Smooth muscle cell (in vitro differentiated cells): Measurements from ENCODE around the gene GPR3. TPM values are rescaled to one million over a fixed set of nuclear protein-coding genes. Genes with fewer than 3 reads are reported as not detected.

ENCODE experiments used
- DNase-seq: peaks from one replicate; lab custom pipeline; 2025; ENCODE audit not compliant: unreplicated experiment; lab: John Stamatoyannopoulos, UW
- H2AFZ ChIP-seq: fragments of 200-600 bp; sonication (generic); 2 replicates; pipeline ENCODE4 v1.6.0; 2016; ENCODE audit warnings: antibody characterized with exemption, low read depth, mild to moderate bottlenecking
- H3F3A ChIP-seq: fragments of 200-600 bp; sonication (generic); 2 replicates; pipeline ENCODE4 v1.6.0; 2017; ENCODE audit warnings: antibody characterized with exemption, low read depth
- H3K27ac ChIP-seq: fragments of 200-600 bp; sonication (generic); 2 replicates; pipeline ENCODE4 v1.5.1; 2016; ENCODE audit warnings: low read depth, mild to moderate bottlenecking
- H3K27me3 ChIP-seq: fragments of 200-600 bp; sonication (generic); 2 replicates; pipeline ENCODE4 v1.6.1; 2016; ENCODE audit warnings: low read depth, mild to moderate bottlenecking
- H3K36me3 ChIP-seq: fragments of 200-600 bp; sonication (generic); 2 replicates; pipeline ENCODE4 v1.5.1; 2016; ENCODE audit warnings: low read depth
- H3K4me1 ChIP-seq: fragments of 200-600 bp; sonication (generic); 2 replicates; pipeline ENCODE4 v1.5.1; 2016; ENCODE audit warnings: low read depth
- H3K4me2 ChIP-seq: fragments of 200-600 bp; sonication (generic); 2 replicates; pipeline ENCODE4 v1.6.0; 2016; ENCODE audit warnings: mild to moderate bottlenecking
- H3K4me3 ChIP-seq: fragments of 200-600 bp; sonication (generic); 2 replicates; pipeline ENCODE4 v1.5.1; 2016; ENCODE audit warnings: mild to moderate bottlenecking
- H3K79me2 ChIP-seq: fragments of 200-600 bp; sonication (generic); 2 replicates; pipeline ENCODE4 v1.6.0; 2016; ENCODE audit warnings: low read depth, mild to moderate bottlenecking
- H3K9ac ChIP-seq: fragments of 200-600 bp; sonication (generic); 2 replicates; pipeline ENCODE4 v1.6.0; 2016; ENCODE audit warnings: low read depth
- H3K9me3 ChIP-seq: fragments of 200-600 bp; sonication (generic); replicated peaks from 2 replicates; pipeline ENCODE4 v1.5.1; 2016; ENCODE audit warnings: low read depth
- H4K20me1 ChIP-seq: fragments of 200-600 bp; sonication (generic); 2 replicates; pipeline ENCODE4 v1.6.0; 2016; ENCODE audit warnings: low read depth
- WGBS: methylation state at CpG from one replicate; pipeline ENCODE4 v1.1.7; 2016; ENCODE audit warnings: low lambda C conversion rate; 5-methylcytosine and 5-hydroxymethylcytosine counted together
- polyA plus RNA-seq: library from polyadenylated mRNA; unstranded; fragments of >200 nt; fragmentation: Nextera tagmentation; extraction: Ambion mirVana; gene quantifications from 2 replicates; pipeline ENCODE4 v1.2.1, GENCODE V29; 2016
- total RNA-seq: library from RNA; depleted of rRNA; stranded (reverse); fragments of >200 nt; gene quantifications from 2 replicates; pipeline ENCODE4 v1.2.3, GENCODE V29; 2014
- TF ChIP-seq, protein P1 (sequence below): fragments of 200-600 bp; sonication (generic); IDR thresholded peaks from 2 replicates; pipeline ENCODE4 v1.5.1; 2017; ENCODE audit warnings: borderline replicate concordance, mild to moderate bottlenecking, antibody characterized with exemption; ENCODE audit not compliant: insufficient read depth, poor library complexity, severe bottlenecking

The GPR3 gene
- total and polyA plus RNA-seq, 2 experiments from 2014 or later = 2.7 to 4.0 TPM

DNA sequence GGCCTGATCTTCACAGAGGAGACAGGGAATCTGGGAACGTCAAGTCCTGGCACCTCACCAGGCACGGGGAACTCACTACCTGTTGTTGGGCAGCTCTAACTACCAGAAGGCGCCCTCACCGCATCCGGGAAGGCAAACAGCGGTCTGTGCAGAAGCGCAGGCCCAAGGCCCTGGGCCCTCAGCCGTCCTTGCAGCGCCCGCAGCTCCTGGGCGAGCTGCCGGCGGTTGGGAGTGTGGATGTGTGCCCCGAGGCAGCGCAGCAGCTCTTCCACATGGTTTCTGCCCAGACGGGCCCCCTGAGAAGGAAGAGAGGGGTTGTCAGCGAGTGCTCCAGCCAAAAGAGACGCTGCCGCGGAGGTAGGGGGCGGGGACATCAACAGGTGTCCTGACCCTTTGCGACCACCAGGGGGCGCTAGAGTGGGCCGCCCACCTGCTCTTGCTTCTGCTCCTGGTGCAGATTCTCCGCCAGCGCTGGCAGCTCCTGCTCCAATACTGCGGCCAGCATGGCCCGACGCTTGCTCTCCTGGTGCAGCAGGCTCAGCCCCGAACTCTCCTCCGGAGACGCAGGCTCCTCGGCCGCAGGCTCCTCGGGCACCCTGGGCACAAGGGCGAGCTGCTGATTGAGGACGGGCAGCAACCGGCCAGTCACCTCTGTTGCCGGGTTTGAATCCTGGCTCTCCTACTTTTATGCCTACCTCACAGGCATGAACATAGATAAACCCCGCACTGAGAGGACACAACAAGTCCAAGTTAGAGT is 35.0 kb upstream of the GPR3 start:
- Histone ChIP-seq H3F3A (no peaks in the 10 kb centered on the region), H3K79me2 (no peaks in the 10 kb centered on the region), H3K4me1 (peaks cover 9% of the 10 kb centered on the region), H3K9me3 (no peaks in the 10 kb centered on the region), H3K27me3 (no peaks in the 10 kb centered on the region), H3K9ac (no peak overlapping the region), H3K4me2 (no peak overlapping the region), H3K27ac (no peak overlapping the region), H3K4me3 (no peak overlapping the region), H4K20me1 (no peaks in the 10 kb centered on the region), H3K36me3 (no peaks in the 10 kb centered on the region), H2AFZ (no peak overlapping the region)
- TF ChIP-seq, protein P1, sequence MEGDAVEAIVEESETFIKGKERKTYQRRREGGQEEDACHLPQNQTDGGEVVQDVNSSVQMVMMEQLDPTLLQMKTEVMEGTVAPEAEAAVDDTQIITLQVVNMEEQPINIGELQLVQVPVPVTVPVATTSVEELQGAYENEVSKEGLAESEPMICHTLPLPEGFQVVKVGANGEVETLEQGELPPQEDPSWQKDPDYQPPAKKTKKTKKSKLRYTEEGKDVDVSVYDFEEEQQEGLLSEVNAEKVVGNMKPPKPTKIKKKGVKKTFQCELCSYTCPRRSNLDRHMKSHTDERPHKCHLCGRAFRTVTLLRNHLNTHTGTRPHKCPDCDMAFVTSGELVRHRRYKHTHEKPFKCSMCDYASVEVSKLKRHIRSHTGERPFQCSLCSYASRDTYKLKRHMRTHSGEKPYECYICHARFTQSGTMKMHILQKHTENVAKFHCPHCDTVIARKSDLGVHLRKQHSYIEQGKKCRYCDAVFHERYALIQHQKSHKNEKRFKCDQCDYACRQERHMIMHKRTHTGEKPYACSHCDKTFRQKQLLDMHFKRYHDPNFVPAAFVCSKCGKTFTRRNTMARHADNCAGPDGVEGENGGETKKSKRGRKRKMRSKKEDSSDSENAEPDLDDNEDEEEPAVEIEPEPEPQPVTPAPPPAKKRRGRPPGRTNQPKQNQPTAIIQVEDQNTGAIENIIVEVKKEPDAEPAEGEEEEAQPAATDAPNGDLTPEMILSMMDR = peak; percentile 94
- WGBS = 38% methylated on average over 39 of the region's 40 CpGs
- peak; percentile 11 for DNase-seq

DNA sequence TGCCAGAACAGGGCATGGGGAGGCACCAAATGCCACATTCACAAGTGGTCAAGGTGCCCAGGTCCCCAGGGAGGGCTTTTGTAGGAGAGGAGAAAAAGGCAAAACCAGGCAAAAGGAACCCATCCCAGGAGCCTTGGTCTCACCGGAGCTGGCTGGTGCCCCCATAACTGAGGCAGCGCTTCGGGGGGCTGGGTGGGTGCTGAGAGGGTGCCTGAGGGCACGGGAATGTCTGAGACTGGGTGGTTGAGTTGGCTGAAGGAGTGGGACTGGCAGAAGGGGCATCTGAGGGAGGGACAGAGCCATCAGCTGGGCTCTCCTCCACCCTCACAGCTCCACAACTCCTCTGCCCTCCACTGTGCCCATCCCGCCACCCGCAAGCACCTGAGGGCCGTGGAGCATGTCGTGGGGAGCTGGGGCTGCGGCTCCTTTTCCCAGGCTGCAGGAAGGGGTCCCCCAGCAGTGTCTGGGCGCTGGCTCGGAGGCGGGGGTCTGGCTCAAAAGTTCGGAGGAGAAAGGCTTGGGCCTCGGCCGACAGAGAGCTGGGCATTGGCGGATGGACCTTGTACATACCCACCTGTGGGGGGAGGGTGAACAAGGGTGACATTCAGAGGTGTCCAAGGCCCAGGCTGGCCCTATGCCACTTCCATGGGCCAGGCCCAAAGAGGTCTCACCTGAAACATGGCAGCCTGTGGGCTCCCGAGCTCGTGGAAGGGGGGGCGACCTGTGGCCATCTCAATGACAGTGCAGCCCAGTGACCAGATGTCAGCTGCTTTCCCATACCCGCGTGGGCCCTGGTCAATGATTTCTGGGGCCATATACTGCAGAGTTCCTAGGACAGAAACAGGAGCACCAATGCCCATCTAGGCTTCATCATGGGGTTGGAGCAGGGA is 34.1 kb upstream of the GPR3 start:
- WGBS = 96% methylated on average over 21 of the region's 21 CpGs
- no peak overlapping the region for H2AFZ ChIP-seq
- no peak overlapping the region for H3K4me2 ChIP-seq
- no peaks in the 10 kb centered on the region for H4K20me1 ChIP-seq
- H3K9ac ChIP-seq = no peak overlapping the region
- H3K36me3 ChIP-seq = no peaks in the 10 kb centered on the region
- no peak overlapping the region for H3K27ac ChIP-seq
- H3K4me1 ChIP-seq = peaks cover 9% of the 10 kb centered on the region
- H3K79me2 ChIP-seq = no peaks in the 10 kb centered on the region
- TF ChIP-seq, protein P1 = no peak
- H3K4me3 ChIP-seq = no peak overlapping the region
- H3K9me3 ChIP-seq = no peaks in the 10 kb centered on the region
- H3K27me3 ChIP-seq = no peaks in the 10 kb centered on the region
- no peak for DNase-seq
- H3F3A ChIP-seq = no peaks in the 10 kb centered on the region

DNA sequence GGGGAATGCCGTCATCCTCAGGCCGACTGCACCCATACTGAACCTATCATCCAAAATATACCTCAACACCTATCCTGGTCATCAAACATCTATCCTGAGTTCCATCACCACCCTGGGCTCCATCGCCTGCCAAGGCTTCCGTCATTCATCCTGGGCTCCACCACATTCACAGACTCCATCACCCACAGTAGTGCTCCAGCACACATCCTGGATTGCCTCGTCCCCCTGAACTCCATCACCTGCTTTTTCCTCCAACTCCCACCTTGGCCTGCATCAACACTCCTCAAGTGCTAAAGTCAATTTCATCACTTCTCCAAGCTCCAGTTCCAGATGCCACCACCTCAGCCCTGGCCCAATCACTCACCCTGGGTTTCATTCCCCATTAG is 33.5 kb upstream of the GPR3 start:
- 98% methylated on average over 5 of the region's 5 CpGs for WGBS
- no peaks in the 10 kb centered on the region for H3F3A ChIP-seq
- peaks cover 9% of the 10 kb centered on the region for H3K4me1 ChIP-seq
- no peaks in the 10 kb centered on the region for H3K27me3 ChIP-seq
- no peak overlapping the region for H3K27ac ChIP-seq
- no peaks in the 10 kb centered on the region for H4K20me1 ChIP-seq
- no peak overlapping the region for H3K9ac ChIP-seq
- H2AFZ ChIP-seq = no peak overlapping the region
- no peaks in the 10 kb centered on the region for H3K9me3 ChIP-seq
- no peak overlapping the region for H3K4me2 ChIP-seq
- H3K4me3 ChIP-seq = no peak overlapping the region
- DNase-seq = no peak
- H3K36me3 ChIP-seq = no peaks in the 10 kb centered on the region
- TF ChIP-seq, protein P1 = no peak
- H3K79me2 ChIP-seq = no peaks in the 10 kb centered on the region
